KBM-7 (cell line): Measurements from ENCODE around the gene ATP6V1A.
A peak's percentile ranks its signal among the peaks of the same experiment; 100 is the strongest.
"Not testable (repeated sequence)": the region's sequence is repeated elsewhere in the genome, so short reads cannot be mapped to it uniquely, and the experiment has no call there.

Experiments used
- DNase-seq: peaks from one replicate; pipeline ENCODE4 v3.0.0-alpha.2; 2015
- in situ Hi-C: fragments of 300-500 bp; cut with MboI; formaldehyde crosslinking; loops from 2 replicates; pipeline ENCODE4 v1.14.3; 2020; ENCODE audit warnings: low sequenced_read_pairs, low pct_unique_long_range_greater_than_20kb, mixed read lengths

Gene ATP6V1A

DNA sequence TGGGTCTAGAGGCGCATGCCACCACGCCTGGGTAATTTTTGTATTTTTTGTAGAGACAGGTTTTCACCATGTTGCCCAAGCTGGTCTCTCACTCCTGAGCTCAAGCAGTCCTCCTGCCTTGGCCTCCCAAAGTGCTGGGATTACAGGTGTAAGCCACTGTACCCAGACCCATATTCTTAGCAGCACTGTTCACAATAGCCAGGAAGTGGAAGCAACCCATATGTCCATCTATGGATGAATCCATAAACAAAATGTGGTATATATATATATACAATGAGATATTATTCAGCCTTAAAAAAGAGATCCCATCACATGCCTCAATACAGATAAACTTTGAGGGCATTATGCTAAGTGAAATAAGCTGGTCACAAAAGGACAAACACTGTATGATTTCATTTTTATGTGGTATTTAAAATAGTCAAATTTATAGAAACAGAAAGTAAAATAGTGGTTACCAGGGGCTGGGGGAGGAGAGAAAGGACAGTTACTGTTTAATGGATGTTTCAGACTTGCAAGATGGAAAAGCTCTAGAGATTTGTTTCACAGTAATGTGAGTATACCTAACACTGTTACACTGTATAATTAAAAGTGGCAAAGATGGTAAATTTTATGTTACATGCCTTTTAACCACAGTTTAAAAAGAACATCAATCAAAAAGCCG lies 56.1 kb downstream of the ATP6V1A start:
- no peak for DNase-seq
- in situ Hi-C loops: no loop called here

GRCh38 chr3:113804661-113805060 lies 57.8 kb downstream of the ATP6V1A start:
- DNase-seq: no peak
- in situ Hi-C loops: no loop called here

GRCh38 chr3:113805249-113805648 lies 58.4 kb downstream of the ATP6V1A start:
- DNase-seq: no peak
- in situ Hi-C loops: no loop called here

- DNase-seq: no peak
- in situ Hi-C loops: no loop called here
These were observed 66.0 kb downstream of the ATP6V1A start for GRCh38 chr3:113812854-113813253.

- in situ Hi-C loops: no loop called here
- no peak for DNase-seq
These were observed 73.0 kb downstream of the ATP6V1A start for GRCh38 chr3:113819866-113820265.

GRCh38 chr3:113825090-113825489 lies 78.3 kb downstream of the ATP6V1A start:
- in situ Hi-C loops: no loop called here

GRCh38 chr3:113828600-113828999 lies 81.8 kb downstream of the ATP6V1A start:
- in situ Hi-C loops: no loop called here
- no peak for DNase-seq

More at GRCh38 chr3:113825090-113825489, 78.3 kb downstream of the ATP6V1A start:
- peak; percentile 14 for DNase-seq

DNA sequence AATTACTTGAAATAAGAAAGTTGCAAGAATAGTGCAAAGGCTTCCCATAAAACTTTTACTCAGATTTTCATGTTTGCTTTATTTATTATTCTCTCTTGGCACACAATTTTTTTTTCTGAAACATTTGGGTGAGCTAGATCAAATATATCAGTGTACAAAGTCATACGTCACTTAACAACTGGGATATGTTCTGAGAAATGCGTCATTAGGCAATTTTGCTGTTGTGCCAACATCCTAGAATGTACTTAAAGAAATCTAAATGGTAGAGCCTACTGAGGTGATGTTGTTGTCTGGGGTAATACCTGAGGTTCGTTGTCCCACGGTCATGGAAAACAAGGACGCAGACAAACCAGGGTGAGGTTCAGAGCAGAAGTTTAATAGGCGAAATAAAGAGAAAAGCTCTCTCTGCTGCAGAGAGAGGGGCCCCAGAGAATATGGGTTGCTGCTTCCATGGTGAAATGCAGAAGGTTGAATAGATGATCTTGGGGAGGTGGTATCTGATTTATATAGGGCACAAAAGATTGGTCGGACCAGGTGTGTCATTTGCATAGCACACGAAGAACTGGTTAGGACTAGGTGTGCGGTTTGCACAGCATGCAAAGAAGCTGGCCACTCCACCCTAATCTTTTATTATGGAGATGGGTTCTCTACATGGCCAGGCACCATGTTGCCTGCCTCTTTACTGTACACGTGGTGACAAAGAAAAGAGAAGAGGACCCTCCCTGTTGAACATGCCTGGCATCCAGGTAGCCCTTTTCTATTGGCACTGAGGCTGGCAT lies 82.9 kb downstream of the ATP6V1A start:
- in situ Hi-C loops: no loop called here
- DNase-seq: no peak

DNA sequence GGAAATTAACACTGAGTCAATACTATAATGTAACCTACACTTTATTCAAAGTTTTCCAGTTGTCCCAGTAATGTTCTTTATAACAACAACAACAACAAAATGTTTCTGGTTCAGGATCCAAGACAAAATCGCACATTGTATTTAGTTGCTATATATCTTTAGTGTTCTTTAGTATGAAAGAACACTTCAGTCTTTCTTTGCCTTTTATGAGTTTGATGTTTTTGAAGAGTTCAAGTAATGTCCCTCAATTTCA lies 84.2 kb downstream of the ATP6V1A start:
- in situ Hi-C loops: no loop called here
- DNase-seq: no peak

GRCh38 chr3:113832477-113833164 lies 85.8 kb downstream of the ATP6V1A start:
- in situ Hi-C loops: no loop called here
- DNase-seq: no peak

- in situ Hi-C loops: no loop called here
- no peak for DNase-seq
These were observed 88.1 kb downstream of the ATP6V1A start for GRCh38 chr3:113834983-113835382.

DNA sequence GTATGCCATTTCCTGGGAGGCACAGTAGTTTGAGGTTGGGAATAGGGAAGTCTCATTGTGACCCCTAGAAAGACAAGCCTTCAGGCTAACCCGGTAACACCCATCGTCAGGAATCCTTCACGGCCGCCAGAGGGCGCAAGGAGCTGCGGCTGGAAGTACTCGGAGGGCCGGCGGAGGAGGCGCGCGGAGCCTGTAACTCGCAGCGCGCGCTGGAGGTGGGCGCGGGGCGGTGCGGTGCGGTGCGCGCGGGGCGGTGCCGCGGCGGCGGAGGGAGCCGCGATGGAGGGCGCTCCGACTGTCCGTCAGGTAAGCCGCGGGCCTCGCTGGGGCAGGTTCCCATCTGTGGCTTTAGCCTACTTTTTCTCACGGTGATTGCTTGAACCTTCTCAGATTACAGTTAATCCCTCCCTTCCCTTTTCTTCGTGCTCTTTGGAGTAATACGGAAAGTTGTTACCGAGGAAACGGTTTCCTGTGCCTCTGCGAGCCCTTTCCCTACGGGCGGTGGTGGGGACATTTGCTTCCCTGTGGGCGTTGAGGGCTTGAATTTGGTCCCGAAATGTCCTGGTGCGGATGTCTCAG lies 91.9 kb downstream of the ATP6V1A start, which contains the start of gene GRAMD1C:
Gene GRAMD1C (plus strand): TSS at position 158 of the 579 bp plus-strand sequence. CDS start 122 bp downstream, at position 280.
- in situ Hi-C loops: no loop called here
- DNase-seq: peak; percentile 91

GRCh38 chr3:113839551-113839950 lies 92.7 kb downstream of the ATP6V1A start:
- no peak for DNase-seq
- in situ Hi-C loops: no loop called here

DNA sequence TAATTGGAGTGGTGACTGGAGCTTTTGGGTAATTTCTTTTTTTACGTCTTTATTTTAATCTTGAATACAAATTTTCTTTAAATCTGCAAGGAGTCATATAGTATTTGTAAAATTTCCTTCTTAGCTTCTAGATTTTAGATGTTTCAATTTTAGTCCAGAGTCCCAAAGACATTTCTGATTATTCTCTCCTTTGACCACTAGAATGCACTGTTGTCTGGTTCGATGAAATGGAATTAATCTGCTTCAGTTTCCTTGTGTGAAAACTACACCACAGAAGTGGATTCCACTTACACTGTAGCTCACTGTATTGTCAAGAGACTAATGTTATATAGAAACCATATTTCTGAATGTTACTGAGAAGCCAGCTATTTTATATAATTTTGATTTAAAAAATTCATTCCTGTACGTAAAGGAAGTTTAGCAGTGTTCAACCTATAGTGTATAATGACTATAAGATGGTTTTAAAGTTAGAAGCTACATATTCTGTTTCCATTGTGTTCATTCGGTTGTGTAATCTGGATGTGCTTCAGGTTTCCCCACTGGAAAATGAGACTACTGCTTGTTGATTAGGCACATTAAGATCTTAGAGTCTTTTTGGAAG lies 97.9 kb downstream of the ATP6V1A start:
- in situ Hi-C loops: no loop called here
- DNase-seq: peak; percentile 56

DNA sequence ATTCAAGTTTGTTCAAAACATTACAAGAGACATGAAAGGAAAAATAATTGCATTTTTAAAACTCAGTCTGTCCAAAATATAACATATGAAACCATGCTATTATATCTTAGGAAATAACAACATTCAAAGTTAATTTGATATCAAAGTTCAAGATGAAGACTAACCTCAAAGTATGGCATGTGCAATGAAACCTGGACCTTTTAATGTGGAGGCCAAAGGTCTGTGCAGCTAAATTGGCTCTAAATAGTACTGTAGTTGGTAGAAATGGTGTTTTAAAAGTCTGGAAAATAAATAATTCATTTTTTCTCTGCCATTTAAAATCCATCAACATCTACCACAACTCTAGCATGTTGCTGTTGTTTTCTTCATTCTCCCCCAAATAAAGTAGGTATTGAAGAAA lies 100.4 kb downstream of the ATP6V1A start:
- in situ Hi-C loops: no loop called here
- DNase-seq: no peak

DNA sequence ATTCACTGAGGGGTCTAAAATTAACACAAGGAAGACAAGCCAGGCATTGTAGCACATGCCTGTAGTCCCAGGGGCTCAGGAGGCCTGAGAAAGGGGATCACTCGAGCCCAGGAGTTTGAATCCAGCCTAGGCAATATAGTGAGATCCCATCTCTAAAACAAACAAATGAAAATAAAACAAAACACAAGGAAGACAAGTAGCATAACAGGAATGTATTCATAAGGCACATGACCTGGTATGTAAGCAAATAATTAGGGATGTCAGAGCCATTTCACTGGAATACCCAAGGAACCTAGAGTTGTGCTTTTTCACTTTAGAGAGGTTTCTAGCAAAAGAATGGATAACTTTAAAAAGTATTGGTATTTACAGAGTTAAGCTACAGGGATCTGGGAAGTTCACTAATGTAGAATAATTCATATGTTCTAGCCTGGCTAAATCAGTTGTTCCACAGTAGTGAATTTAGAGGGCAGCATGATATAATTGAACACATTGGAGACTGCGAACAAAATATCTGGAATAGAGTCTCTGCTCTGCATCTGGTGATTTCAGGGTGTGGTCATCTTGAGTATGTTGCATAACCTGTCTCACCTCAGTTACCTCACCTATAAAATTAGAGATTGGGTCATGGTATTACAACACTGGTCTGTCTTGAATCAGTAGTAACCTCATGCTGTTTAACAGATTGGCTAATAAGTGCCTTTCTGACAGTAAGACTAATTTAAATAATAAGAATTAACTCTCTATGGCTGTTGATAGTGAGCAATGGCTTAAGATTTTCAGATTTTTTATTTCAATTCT lies 101.0 kb downstream of the ATP6V1A start:
- DNase-seq: no peak
- in situ Hi-C loops: no loop called here

GRCh38 chr3:113849071-113849470 lies 102.2 kb downstream of the ATP6V1A start:
- DNase-seq, in situ Hi-C loops: not testable (repeated sequence)

GRCh38 chr3:113849841-113850240 lies 103.0 kb downstream of the ATP6V1A start:
- DNase-seq, in situ Hi-C loops: not testable (repeated sequence)

GRCh38 chr3:113850391-113850790 lies 103.6 kb downstream of the ATP6V1A start:
- DNase-seq, in situ Hi-C loops: not testable (repeated sequence)
